ENCODE results near the gene PLEKHF1. TPM values are rescaled to one million over a fixed set of nuclear protein-coding genes. Genes with fewer than 3 reads are reported as not detected.

Gene PLEKHF1
- total and polyA plus RNA-seq, 2 of the 13 experiments (the other 11 are each of a cell fraction or from before 2014, with no cell fraction given), result 2.9 to 3.8 TPM

GRCh38 chr19:29714953-29715700 is 49.9 kb downstream of the PLEKHF1 start, which contains the start of gene C19orf12 (continued):
- peak; percentile 49; the same call in 1 of the 2 replicates for TF ChIP-seq ISL2 (CRISPR knock-in tag; IDR thresholded peaks at IDR 0.05)
- TF ChIP-seq BCL3 (CRISPR knock-in tag; IDR thresholded peaks at IDR 0.05), result peak; percentile 75; the same call in 1 of the 2 replicates
- no peak for TF ChIP-seq NFE2L1 (CRISPR knock-in tag; IDR thresholded peaks at IDR 0.05; ENCODE audit: borderline replicate concordance)
- TF ChIP-seq ZNF605 (CRISPR knock-in tag; IDR thresholded peaks at IDR 0.05), result no peak
- no peak for TF ChIP-seq ZNF274 (CRISPR knock-in tag; IDR thresholded peaks at IDR 0.05)
- no peak for TF ChIP-seq ZNF343 (CRISPR knock-in tag; IDR thresholded peaks at IDR 0.05)
- no peak for TF ChIP-seq ZKSCAN1 (IDR thresholded peaks at IDR 0.05; ENCODE audit: low read length)
- no peak for TF ChIP-seq ZNF749 (CRISPR knock-in tag; IDR thresholded peaks at IDR 0.05; ENCODE audit: borderline replicate concordance)
- no peak for TF ChIP-seq ZFP1 (CRISPR knock-in tag; IDR thresholded peaks at IDR 0.05)
- TF ChIP-seq HMGXB3 (CRISPR knock-in tag; IDR thresholded peaks at IDR 0.05; ENCODE audit: borderline replicate concordance), result no peak
- TF ChIP-seq GLMP (CRISPR knock-in tag; IDR thresholded peaks at IDR 0.05; ENCODE audit: borderline replicate concordance), result no peak
- peak; percentile 63; the same call in 1 of the 2 replicates for TF ChIP-seq EED (CRISPR knock-in tag; IDR thresholded peaks at IDR 0.05)
- TF ChIP-seq DMAP1 (CRISPR knock-in tag; IDR thresholded peaks at IDR 0.05), result peak; percentile 56
- no peak for TF ChIP-seq RBAK (CRISPR knock-in tag; IDR thresholded peaks at IDR 0.05)
- no peak for TF ChIP-seq ZNF207 (IDR thresholded peaks at IDR 0.05; ENCODE audit: borderline replicate concordance)
- TF ChIP-seq ETV5 (CRISPR knock-in tag; IDR thresholded peaks at IDR 0.05; ENCODE audit: borderline replicate concordance), result peak; percentile 45; the same call in 1 of the 2 replicates
- peak; percentile 61; the same call in 1 of the 2 replicates for TF ChIP-seq ZNF354B (CRISPR knock-in tag; IDR thresholded peaks at IDR 0.05)
- no peak for TF ChIP-seq ZNF549 (CRISPR knock-in tag; IDR thresholded peaks at IDR 0.05)
- TF ChIP-seq HOXA9 (CRISPR knock-in tag; IDR thresholded peaks at IDR 0.05; ENCODE audit: borderline replicate concordance), result no peak
- peak; percentile 66; the same call in 1 of the 2 replicates for TF ChIP-seq ZNF563 (CRISPR knock-in tag; IDR thresholded peaks at IDR 0.05)
- no peak for TF ChIP-seq ATF1 (CRISPR knock-in tag; IDR thresholded peaks at IDR 0.05)
- TF ChIP-seq KAT7 (CRISPR knock-in tag; IDR thresholded peaks at IDR 0.05; ENCODE audit: borderline replicate concordance), result no peak; the same call in 1 of the 2 replicates
- TF ChIP-seq ZNF10 (CRISPR knock-in tag; IDR thresholded peaks at IDR 0.05; ENCODE audit: borderline replicate concordance, low read depth), result no peak
- TF ChIP-seq JDP2 (CRISPR knock-in tag; IDR thresholded peaks at IDR 0.05; ENCODE audit: borderline replicate concordance), result no peak
